Measurements from ENCODE around the gene MLEC.
A peak's percentile ranks its signal among the peaks of the same experiment; 100 is the strongest.
"Not testable (repeated sequence)": the region's sequence is repeated elsewhere in the genome, so short reads cannot be mapped to it uniquely, and the experiment has no call there.

The MLEC gene

GRCh38 chr12:120663741-120664140 lies 23.2 kb upstream of the MLEC start:
- DNase-seq = no peak

- no peak for DNase-seq
Observed at GRCh38 chr12:120666571-120667390, 20.2 kb upstream of the MLEC start.

GRCh38 chr12:120668091-120668867 lies 18.7 kb upstream of the MLEC start:
- DNase-seq = no peak

- no peak for DNase-seq
Observed at GRCh38 chr12:120668868-120669840, 17.8 kb upstream of the MLEC start.

GRCh38 chr12:120670237-120670636 lies 16.7 kb upstream of the MLEC start:
- not testable (repeated sequence) for DNase-seq

GRCh38 chr12:120670667-120671066 lies 16.3 kb upstream of the MLEC start:
- DNase-seq = no peak

- DNase-seq = peak; percentile 56 to 71 (median 66)
Observed at GRCh38 chr12:120674097-120674636, 12.8 kb upstream of the MLEC start.

GRCh38 chr12:120677765-120678473 lies 9.0 kb upstream of the MLEC start:
- DNase-seq = peak; percentile 43 to 54 (median 53)

GRCh38 chr12:120678572-120678971 lies 8.4 kb upstream of the MLEC start:
- no peak for DNase-seq

GRCh38 chr12:120680165-120680738 lies 6.7 kb upstream of the MLEC start:
- DNase-seq = peak; percentile 27 to 51 (median 46)

- peak; percentile 83 to 97 (median 96) for DNase-seq
Observed at GRCh38 chr12:120684523-120684932, 2.4 kb upstream of the MLEC start.

- no peak for DNase-seq
Observed at GRCh38 chr12:120685522-120685921, 1.4 kb upstream of the MLEC start.

GRCh38 chr12:120686151-120686689 lies 729 bp upstream of the MLEC start:
- peak; percentile 99 to 100 (median 100) for DNase-seq

GRCh38 chr12:120687578-120688289 lies 785 bp downstream of the MLEC start:
- peak; percentile 41 to 52 (median 47) for DNase-seq

- DNase-seq = peak; percentile 47 to 52 (median 48)
Observed at GRCh38 chr12:120688527-120689071, 1.6 kb downstream of the MLEC start.

- DNase-seq = no peak
Observed at GRCh38 chr12:120689397-120690082, 2.6 kb downstream of the MLEC start.

GRCh38 chr12:120690083-120690450 lies 3.1 kb downstream of the MLEC start:
- DNase-seq = no peak

- no peak for DNase-seq
Observed at GRCh38 chr12:120690978-120691377, 4.0 kb downstream of the MLEC start.

- no peak for DNase-seq
Observed at GRCh38 chr12:120692524-120693033, 5.6 kb downstream of the MLEC start.

Data from suppressor macrophage treated with lipopolysaccharide for 1 hour (primary cell).